Tongue (tissue), 2 donors: Measurements from ENCODE around the gene LYZL6. TPM values are rescaled to one million over a fixed set of nuclear protein-coding genes. Genes with fewer than 3 reads are reported as not detected.
A peak's percentile ranks its signal among the peaks of the same experiment; 100 is the strongest.
"Not testable (repeated sequence)": the region's sequence is repeated elsewhere in the genome, so short reads cannot be mapped to it uniquely, and the experiment has no call there.

Experiments used
- DNase-seq: peaks from one replicate; pipeline ENCODE4 v3.0.0-alpha.2; 2015
- total RNA-seq: library from RNA; depleted of rRNA; stranded (reverse); fragments of >200 nt; gene quantifications from one replicate; pipeline ENCODE4 v1.2.3, GENCODE V29; 2014

Gene LYZL6
- total RNA-seq, 1 donor from 2014 or later: not detected

DNA sequence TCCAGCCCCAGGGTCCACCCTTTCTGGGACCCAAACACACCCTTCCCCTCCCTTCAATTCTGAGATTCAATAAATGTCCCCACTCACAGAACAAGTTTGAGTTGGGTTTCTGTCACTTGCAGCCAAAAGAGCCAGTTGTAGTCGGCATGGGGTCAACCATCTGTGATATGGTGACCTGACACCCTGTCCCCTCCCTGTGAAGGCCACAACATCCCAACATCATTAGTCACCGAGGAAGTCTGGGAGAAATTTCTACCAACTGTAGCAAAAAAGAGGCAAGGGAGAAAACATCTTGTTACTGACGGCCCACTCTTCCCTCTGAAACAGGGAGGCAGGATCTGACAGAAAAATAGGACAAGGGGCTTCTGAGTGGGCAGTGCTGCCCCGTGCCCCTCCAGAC lies 638 bp upstream of the LYZL6 start:
- no peak for DNase-seq

DNA sequence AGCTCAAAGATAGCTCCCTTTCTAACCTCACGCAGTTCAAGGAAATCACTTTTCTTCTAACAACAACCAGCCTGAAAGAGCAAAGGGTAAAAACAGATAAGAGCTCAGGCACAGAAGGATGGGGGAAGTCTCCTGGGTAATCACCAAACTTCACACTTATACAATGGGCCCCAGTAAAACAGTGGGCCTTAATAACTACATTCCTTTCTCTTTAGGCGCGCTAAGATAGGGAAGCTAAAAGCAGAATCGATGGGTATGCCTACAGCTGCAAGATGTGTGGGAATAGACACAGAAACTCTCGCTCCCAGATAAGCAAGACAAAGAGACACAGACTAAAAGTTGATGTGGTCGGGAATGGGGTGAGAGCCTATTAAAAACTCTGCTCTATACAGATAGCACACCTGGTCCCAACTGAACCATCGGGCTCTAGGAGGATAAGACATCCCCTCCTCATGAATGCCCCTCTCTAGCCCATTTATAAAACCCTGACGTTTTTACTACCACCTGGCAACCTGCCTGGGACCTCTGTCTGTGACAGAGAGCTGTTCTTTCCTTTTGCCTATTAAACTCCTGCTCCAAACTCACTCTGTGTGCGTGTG lies 826 bp downstream of the LYZL6 start:
- no peak for DNase-seq

DNA sequence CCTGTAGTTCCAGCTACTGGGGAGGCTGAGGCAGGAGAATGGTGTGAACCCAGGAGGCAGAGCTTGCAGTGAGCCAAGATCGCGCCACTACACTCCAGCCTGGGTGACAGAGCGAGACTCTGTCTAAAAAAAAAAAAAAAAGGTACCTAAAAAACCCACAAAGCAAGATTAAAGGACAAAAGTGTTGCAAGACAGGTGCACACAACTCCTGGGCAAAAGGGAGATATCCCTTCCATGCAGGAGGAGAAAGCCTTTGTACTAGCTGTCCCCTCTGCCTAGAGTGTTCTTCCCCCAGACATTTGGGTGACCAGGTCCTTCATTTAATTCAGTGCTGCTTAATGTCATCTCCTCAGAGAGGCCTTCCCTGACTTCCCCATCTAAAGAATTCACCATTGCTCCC lies 5.0 kb downstream of the LYZL6 start:
- not testable (repeated sequence) for DNase-seq

DNA sequence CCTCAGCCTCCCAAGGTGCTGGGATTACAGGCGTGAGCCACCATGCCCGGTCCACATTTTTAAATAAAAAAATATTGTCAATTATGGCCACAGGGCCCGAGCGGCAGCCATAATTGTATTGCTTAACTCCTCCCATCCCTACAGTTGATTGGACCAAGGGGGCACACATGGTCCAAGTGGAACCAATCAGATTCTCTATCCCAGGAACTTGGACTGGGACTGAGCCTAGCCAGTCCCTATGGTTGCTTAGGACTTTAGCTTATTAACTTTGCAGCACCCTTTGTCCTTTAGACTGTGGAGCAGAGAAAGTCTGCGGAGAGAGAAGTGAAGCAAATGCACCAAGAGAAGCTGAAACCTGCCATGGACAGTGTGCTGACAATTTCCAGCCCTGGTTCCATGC lies 7.5 kb downstream of the LYZL6 start:
- DNase-seq: no peak

DNA sequence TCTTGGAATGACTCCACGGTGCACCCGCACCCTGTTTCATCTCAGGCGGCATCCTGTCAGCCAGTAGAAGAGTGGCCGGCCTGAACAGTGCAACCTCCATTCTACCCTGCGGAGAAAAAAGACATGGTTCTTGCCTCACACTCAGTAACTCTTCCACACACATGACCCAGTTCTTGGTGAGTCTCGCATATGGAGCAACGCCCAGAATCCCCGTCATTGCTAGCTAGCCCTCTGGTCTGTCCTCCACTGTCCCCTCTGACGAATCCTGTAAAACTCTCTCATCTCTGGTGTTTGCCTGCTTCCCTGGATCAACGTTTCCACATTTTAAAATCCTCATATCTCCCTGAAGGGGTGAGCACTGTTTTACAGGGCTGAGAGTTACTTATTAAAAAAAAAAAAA lies 8.8 kb downstream of the LYZL6 start:
- DNase-seq: no peak

DNA sequence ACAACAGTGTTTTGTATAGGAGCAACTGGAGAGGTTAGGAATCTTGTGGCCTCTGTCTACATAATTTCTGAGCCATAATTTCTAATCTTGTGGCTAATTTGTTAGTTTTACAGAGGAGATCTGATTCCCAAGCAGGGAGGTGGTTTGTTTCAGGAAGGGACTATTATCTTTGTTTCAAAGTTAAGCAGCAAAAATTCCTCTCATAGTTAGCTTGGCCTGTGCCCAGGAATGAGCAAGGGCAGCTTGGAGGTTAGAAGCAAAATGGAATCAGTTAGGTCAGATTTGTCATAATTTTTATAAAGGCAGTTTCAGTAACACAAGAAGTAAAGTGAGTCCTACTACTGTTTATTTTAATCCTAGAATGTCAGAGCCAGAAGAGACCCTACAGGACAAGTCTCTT lies 10.9 kb downstream of the LYZL6 start:
- no peak for DNase-seq

DNA sequence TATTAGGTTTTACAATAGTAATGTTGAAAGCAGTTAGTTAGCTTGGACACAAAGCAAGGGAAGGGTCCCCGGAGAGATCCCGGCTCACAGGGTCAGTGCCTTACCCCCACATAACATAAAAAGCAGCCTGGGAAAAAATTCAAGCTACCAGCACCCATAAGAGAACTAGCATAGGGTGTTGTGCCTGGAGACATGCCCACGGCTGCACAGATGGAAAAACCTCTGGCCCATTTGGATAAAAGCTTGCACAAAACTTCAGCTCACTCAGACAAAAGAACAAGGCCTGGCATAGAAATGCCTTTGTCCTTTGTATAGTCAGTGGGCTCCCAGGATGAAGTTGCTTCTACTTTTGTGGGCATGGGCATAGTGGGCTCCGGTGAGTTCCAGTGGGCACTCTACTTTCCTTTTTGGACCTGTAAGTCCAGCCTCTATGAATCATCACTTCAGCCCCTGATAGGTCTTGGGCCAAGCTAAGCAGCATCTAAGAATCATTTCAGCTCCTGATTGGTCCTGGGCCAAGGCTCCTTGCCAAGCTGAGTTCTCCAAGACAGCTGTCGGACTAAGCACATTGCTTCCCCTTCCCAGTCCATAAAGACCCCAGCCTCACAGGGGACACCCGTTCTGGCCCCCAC lies 11.6 kb downstream of the LYZL6 start:
- DNase-seq: peak; percentile 87

DNA sequence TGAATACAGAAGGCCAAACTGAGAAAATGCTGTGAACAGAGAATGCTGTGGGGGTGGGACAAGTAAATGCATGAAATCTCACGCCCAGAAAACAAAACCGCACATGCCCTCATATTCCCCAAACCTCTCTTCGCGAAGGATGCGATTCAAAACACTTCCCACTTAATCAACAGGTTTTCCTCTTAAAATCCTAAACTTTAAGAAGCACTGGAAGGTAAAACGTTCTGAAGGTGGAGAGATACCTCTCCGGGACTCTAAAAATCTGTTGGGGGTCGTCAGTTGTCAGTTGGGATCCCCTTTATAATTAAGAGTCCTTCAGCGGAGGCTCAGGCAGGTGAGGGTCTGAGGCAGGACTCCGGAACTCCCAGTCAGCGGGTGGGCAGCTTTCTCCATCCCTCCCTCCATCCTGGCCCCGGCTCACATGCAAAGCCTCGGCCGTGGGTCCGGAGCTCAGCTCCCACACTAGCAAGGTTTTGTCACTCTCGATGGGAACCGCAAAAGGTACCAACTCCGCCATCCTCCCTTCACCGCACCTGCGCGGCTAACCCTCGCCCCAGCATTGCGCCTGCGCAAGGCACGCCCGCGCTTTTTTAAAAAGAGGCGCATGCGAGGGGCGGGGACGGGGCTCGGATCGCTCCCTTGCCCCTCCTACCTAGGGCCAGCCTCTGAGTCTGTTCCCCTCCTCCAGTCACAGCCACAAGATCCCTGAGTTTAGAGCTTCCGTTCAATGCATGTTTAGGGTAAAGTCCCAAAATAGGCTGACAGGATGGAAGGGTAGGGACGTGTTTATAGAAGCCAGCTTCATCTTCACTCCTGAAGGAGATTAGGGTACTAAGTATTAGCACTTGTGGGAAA lies 13.1 kb downstream of the LYZL6 start, which contains the start of gene RDM1:
RDM1 (minus strand) TSS at position 563 of the 855 bp plus-strand sequence; CDS start at position 517, 46 bp downstream.
- DNase-seq: peak; percentile 90

DNA sequence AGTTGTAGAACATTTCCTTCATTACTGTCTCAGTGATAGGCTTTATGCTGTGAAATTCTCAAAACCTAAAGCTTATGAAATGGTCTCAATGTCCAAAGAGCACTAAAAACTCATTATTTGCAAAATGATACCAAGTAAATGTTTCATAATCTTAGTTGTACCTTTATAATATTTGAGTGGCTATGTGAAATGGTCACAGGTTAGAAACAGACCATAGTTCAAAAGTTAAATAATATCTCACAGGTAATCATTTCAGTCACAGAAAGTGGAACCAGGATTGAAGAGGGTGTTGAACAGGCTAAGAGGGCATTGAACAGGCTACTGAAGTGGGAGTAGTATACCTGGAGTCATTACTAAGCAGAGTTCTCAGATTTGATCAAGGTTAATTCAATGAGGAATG lies 15.8 kb downstream of the LYZL6 start:
- DNase-seq: no peak

DNA sequence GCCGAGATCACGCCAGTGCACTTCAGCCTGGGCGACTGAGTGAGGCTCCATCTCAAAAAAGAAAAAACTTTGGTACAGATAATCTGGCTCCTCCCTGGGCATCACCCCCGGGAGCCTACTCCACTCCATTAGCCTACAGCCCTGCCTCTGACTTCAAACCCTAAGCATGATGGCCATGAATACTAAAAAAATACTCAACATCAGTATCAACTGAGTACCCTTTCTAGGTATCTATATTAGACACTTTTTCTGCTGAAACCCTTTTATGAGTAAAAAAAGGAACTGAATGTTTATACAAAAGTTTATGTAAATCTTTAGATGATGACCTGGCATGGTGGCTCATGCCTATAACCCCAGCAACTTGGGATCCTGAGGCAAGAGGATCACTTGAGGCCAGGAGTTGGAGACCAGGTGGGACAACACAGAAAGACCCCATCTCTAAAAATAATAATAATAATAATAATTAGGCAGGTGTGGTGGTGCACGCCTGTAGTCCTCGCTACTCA lies 19.9 kb downstream of the LYZL6 start:
- DNase-seq: no peak

DNA sequence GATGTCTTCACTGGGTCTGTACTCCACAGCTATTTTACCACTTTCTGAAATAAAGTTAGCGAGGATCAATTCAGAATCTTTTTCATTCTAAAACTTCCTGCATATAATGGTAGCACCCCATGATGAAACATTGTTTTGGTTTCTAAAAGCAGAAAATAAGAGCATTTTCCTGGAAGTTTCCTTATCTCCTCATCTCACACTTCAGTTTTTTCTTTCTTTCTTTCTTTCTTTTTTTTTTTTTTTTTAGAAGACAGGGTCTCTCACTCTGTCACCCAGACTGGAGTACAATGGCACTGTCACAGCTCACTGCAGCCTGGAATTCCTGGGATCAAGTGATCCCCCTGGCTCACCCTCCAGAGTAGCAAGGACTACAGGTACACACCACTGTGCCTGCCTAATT lies 23.3 kb downstream of the LYZL6 start:
- no peak for DNase-seq

DNA sequence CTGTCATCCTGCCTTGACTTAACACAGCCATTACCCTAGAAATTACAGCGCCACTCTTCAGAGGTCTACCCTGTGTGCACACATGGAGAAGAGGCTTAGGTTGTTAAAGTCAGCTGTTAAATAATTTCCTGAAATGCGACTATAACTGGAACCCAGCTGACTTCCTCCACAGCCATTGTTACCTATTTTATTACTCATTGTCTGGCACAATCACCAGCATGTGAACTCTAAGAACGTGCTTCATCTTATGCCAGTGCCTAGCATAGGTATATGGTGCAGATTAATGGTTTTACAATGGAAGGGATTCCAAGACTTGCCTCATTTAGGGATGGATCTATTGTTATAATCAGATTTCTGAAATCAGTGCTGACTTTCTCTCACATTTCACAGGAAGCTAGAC lies 24.8 kb downstream of the LYZL6 start:
- no peak for DNase-seq

DNA sequence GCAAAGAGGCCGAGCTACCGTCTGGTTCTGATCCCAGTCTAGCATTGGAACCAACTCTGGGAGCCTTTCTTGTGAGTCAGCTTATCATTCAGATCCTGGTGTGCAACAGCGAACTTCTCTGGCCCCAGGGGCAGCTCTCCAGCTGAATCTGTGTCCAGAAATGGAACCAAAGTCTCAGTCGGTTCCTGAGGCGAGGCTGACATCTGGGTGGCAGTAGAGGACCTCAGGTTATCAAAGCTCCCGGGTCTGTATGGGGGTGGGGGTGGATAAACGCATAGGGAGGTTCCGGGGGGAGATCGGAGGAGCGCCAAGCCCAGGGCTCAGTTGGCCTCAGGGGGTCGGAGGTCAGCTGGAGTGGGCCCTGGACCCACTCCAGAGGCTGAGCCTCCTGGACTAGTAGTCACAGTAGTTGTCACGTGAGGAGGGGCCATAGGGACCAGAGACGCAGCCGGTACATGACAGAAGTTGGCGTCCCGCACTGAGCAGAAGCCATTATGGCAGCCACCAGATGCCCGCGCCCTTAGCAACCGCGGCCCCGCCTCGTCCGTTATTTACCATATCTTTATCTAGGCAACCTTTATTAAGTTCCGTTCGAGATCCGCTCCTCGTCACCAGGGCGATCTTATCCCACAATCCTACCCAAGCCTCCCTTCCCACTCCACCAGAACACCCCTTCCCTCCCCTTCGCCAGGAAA lies 25.8 kb downstream of the LYZL6 start:
- DNase-seq: no peak

DNA sequence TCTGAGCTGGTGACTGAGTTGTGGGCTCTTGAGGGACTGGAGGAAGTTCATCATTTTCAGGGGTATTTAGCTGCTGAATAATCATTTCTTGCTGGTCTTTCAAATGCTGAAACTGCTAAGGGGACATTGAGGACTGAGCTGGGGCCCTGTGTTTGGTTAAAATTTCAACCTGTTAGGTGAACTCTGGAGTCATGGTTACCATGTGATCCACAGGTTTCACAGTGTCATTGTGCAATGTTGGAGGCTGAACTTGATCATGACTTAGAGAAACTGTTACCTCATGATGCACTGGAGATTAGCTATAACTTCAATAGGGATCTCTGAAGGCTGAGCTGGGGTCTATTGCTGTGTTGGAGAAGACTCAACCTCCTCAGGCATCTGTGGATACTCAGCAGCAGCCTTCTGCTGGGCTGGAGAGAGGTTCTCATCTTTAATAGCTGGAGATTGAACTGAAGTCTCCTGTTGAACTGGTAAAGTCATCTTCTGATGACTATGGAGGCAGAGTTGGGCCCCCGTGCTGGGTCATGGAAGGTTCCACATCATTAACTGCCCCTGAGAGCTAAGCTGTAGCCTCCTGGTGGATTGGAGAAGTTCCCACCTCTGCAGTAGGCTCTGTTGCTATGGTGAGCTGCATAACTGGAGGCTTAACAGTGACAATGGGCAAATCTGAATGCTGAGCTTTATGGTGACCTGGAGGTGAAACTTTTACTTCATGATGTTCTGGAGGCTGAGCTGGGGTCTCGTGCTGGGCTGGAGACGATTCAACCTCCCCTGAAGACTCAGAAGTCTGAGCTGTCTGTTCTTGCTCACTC lies 28.2 kb downstream of the LYZL6 start:
- DNase-seq: no peak

DNA sequence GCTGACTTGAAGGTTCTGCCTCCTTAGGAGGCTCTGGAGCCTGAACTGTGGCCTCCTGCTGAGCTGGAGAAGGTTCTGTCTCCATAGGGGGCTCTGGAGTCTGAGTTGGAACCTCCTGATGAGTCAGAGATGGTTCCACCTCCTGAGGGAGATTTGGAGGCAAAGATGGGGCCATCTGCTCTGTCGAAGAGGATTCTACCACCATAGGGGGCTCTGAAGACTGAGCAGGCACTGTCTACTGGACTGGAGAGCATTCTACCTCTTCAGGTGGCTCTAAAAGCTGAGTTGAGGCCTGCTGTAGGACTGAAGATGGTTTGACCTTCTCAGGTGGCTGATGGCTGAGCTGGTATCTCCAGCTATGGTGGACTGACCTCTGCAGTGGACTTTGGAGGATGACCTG lies 29.2 kb downstream of the LYZL6 start:
- DNase-seq: no peak

DNA sequence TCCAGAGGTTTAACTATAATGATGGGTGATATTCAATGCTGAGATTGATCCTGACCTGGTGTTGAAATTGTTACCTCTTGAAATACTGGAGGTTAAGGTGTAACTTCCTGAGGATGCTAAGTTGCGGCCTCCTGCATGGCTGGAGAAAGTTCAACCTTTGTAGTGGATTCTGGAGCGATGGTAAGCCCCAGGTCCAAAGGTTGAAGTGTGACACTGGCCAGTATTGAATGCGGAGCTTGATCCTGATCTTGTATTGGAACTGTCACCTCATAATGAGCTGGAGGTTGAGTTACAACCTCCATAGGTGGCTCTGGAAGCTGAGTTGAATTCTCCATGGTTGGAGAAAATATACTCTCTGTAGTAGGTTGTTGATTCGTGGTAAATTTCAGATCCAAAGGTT lies 29.9 kb downstream of the LYZL6 start:
- no peak for DNase-seq

DNA sequence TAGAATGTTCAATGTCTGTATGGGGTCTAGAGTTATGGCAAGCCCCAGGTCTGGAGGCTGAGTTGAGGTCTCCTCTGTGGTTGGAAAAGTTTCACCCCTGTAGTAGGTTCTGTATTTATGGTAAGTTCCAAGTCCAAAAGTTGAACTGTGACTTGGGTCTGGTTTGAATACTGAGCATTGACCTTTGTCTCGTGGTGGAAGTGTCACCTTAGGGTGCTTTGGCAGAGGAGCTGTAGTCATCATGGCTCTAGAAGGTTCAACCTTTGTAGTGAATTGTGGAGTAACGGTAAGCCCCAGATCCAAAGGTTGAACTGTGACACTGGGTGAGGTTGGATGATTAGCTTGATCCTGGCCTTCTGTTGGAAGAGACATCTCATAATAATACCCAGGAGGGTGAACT lies 30.6 kb downstream of the LYZL6 start:
- DNase-seq: no peak

DNA sequence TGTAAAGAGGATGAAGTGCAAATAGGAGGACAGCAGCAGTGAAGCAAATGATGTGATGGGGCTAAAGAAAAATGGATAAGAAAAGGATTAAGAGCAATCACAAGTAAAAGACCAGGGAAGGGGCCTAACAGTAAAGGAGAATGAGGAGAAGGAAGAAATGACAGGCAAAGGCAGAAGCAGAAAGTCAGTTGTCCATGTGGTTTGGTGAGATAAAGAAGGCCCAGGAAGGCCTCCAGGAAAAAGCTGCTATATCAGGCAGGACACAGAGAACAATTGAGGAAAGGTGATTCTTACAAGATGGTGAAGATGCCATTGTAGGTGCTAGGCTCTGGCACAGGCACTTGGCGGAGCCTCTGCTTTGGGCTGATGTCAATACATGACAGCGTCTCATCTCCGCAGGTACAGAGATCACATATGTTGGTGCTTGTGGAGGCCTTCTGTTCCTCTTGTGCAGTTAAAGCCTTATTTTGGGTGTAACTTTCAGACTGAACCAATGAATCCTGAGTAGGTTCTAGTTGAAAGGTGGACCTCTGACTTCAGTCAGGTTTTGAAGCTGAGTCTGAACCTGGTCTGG lies 31.1 kb downstream of the LYZL6 start:
- no peak for DNase-seq

DNA sequence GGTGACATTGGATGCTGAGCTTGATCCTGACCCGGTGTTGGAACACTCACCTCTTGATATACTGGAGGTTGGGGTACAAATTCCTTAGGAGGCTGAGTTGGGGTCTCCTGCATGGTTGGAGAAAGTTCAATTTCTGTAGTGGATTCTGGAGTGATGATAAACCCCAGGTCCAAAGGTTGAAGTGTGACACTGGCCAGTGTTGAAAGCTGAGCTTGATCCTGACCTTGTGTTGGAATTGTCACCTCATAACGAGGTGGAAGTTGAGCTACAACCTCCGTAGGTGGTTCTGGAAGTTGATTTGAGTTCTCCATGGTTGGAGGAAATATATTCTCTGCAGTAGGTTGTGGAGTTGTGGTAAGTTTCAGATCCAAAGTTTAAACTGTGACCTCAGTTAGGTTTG lies 34.1 kb downstream of the LYZL6 start:
- no peak for DNase-seq

DNA sequence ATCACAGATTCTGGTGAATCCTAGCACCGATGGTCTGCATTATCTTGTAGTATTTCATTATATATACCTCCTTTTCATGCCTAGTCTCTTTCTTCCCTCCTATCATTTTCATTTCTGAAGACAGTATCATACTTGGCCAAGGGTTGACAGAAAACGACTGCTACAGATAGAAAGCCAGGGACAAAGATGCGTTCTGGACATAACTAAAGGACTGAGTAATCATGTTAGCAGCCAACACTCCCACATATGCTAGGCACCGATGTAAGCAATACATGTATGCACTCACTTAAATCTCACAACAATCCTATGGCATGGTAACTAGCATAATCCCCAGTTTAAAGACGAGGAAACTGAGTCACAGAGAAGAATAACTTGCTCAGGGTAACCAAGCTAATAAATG lies 35.8 kb downstream of the LYZL6 start:
- no peak for DNase-seq

DNA sequence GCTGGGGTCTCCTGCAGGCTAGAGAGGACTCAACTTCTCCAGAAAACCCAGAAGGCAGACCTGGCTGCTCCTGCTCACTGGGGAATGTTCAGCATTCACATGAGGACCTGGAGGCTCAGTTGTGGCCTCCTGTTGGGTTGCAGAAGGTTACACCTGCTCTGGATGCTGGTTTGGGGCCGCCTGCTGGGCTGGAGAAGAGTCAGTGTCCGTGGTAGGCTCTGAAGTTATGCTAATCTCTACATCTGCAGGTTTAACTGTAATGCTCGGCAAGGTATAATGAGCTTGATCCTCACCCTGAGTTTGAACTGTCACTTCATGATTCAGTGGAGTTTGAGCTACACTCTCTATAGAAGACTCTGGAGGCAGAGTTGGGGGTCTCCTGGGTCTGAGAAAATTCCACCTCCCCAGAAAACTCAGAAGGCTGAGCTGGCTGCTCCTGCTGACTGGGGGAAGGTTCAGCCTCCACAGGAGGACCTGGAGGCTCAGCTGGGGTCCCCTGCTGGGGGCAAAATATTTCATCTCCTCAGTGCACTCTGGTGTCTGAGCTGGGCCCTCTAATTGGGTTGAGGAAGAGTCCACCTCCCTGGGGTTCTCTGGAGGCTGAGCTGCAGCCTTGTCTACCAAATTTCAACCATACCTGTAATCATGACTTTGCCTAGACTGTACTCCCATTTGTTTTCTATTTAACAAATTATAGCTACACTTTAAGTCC lies 36.4 kb downstream of the LYZL6 start:
- DNase-seq: no peak
